ENCODE results near the gene ZNF385B.

The ZNF385B gene

GRCh38 chr2:179622112-179622511, 239.3 kb downstream of the ZNF385B start:
- Histone ChIP-seq H3K79me2 (ENCODE audit: control insufficient read depth, insufficient read depth, low read length, poor library complexity) (no peaks in the 10 kb centered on the region), H3K9ac (ENCODE audit: low read length) (no peak overlapping the region), H2BK120ac (ENCODE audit: insufficient read depth, low read length, poor library complexity) (no peak overlapping the region), H3K18ac (ENCODE audit: low read length) (no peak overlapping the region), H3K4me2 (ENCODE audit: low read length) (no peak overlapping the region), H3K27me3 (ENCODE audit: insufficient read depth, low read length) (no peaks in the 10 kb centered on the region), H3K14ac (ENCODE audit: low read length) (no peak overlapping the region), H3K79me1 (ENCODE audit: low read length) (no peaks in the 10 kb centered on the region), H4K8ac (ENCODE audit: low read depth, low read length) (no peak overlapping the region), H3K36me3 (ENCODE audit: control insufficient read depth in 1 of 2, insufficient read depth in 2 of 2, low read length in 2 of 2) (no peaks in the 10 kb centered on the region), H2AFZ (ENCODE audit: insufficient read depth, low read length, poor library complexity) (no peak overlapping the region), H3K27ac (ENCODE audit: low read depth, low read length) (no peak overlapping the region), H4K91ac (ENCODE audit: low read depth, low read length) (no peak overlapping the region), H2AK5ac (ENCODE audit: low read length) (no peak overlapping the region), H3K23ac (ENCODE audit: low read length) (no peak overlapping the region), H3K4me1 (ENCODE audit: control insufficient read depth in 1 of 2, insufficient read depth in 2 of 2, low read length in 2 of 2) (no peaks in the 10 kb centered on the region), H3K4me3 (ENCODE audit: low read depth, low read length) (no peak overlapping the region), H2BK5ac (ENCODE audit: low read depth, low read length, poor library complexity) (no peak overlapping the region), H4K12ac (ENCODE audit: low read depth, low read length) (no peak overlapping the region), H3K9me3 (ENCODE audit: insufficient read depth, low read depth, low read length) (no peaks in the 10 kb centered on the region), H3K4ac (ENCODE audit: low read depth, low read length) (no peak overlapping the region), H2BK12ac (ENCODE audit: low read length) (no peak overlapping the region)
- no CpG with 5 or more reads among the region's 1 CpG for WGBS (ENCODE audit: extremely low coverage, insufficient coverage, insufficient read length)
- DNase-seq: no peak

- Histone ChIP-seq H3K79me1 (ENCODE audit: low read length) (no peaks in the 10 kb centered on the region), H4K12ac (ENCODE audit: low read depth, low read length) (no peak overlapping the region), H3K4me2 (ENCODE audit: low read length) (no peak overlapping the region), H3K79me2 (ENCODE audit: control insufficient read depth, insufficient read depth, low read length, poor library complexity) (no peaks in the 10 kb centered on the region), H2AK5ac (ENCODE audit: low read length) (no peak overlapping the region), H3K18ac (ENCODE audit: low read length) (no peak overlapping the region), H3K14ac (ENCODE audit: low read length) (no peak overlapping the region), H2BK5ac (ENCODE audit: low read depth, low read length, poor library complexity) (no peak overlapping the region), H3K23ac (ENCODE audit: low read length) (no peak overlapping the region), H3K27me3 (ENCODE audit: insufficient read depth, low read length) (no peaks in the 10 kb centered on the region), H3K9ac (ENCODE audit: low read length) (no peak overlapping the region), H3K36me3 (ENCODE audit: control insufficient read depth in 1 of 2, insufficient read depth in 2 of 2, low read length in 2 of 2) (no peaks in the 10 kb centered on the region), H3K9me3 (ENCODE audit: insufficient read depth, low read depth, low read length) (no peaks in the 10 kb centered on the region), H3K27ac (ENCODE audit: low read depth, low read length) (no peak overlapping the region), H3K4me1 (ENCODE audit: control insufficient read depth in 1 of 2, insufficient read depth in 2 of 2, low read length in 2 of 2) (no peaks in the 10 kb centered on the region), H2BK12ac (ENCODE audit: low read length) (no peak overlapping the region), H4K8ac (ENCODE audit: low read depth, low read length) (no peak overlapping the region), H3K4me3 (ENCODE audit: low read depth, low read length) (no peak overlapping the region), H4K91ac (ENCODE audit: low read depth, low read length) (no peak overlapping the region), H2BK120ac (ENCODE audit: insufficient read depth, low read length, poor library complexity) (no peak overlapping the region), H2AFZ (ENCODE audit: insufficient read depth, low read length, poor library complexity) (no peak overlapping the region), H3K4ac (ENCODE audit: low read depth, low read length) (no peak overlapping the region)
- no peak for DNase-seq
- no CpG with 5 or more reads among the region's 1 CpG for WGBS (ENCODE audit: extremely low coverage, insufficient coverage, insufficient read length)
Observed at GRCh38 chr2:179619947-179620467, 241.4 kb downstream of the ZNF385B start.

GRCh38 chr2:179614121-179614520, 247.3 kb downstream of the ZNF385B start:
- Histone ChIP-seq H3K27ac (ENCODE audit: low read depth, low read length) (no peak overlapping the region), H4K12ac (ENCODE audit: low read depth, low read length) (no peak overlapping the region), H2BK12ac (ENCODE audit: low read length) (no peak overlapping the region), H3K4me1 (ENCODE audit: control insufficient read depth in 1 of 2, insufficient read depth in 2 of 2, low read length in 2 of 2) (peaks cover 6 to 13% of the 10 kb centered on the region in 2 experiments), H3K4me2 (ENCODE audit: low read length) (no peak overlapping the region), H3K4me3 (ENCODE audit: low read depth, low read length) (no peak overlapping the region), H3K18ac (ENCODE audit: low read length) (no peak overlapping the region), H3K9me3 (ENCODE audit: insufficient read depth, low read depth, low read length) (peaks cover 2% of the 10 kb centered on the region), H4K8ac (ENCODE audit: low read depth, low read length) (no peak overlapping the region), H2BK5ac (ENCODE audit: low read depth, low read length, poor library complexity) (no peak overlapping the region), H3K9ac (ENCODE audit: low read length) (no peak overlapping the region), H2BK120ac (ENCODE audit: insufficient read depth, low read length, poor library complexity) (no peak overlapping the region), H4K91ac (ENCODE audit: low read depth, low read length) (no peak overlapping the region), H2AFZ (ENCODE audit: insufficient read depth, low read length, poor library complexity) (no peak overlapping the region), H3K36me3 (ENCODE audit: control insufficient read depth in 1 of 2, insufficient read depth in 2 of 2, low read length in 2 of 2) (no peaks in the 10 kb centered on the region), H3K79me1 (ENCODE audit: low read length) (no peaks in the 10 kb centered on the region), H3K27me3 (ENCODE audit: insufficient read depth, low read length) (no peaks in the 10 kb centered on the region), H3K23ac (ENCODE audit: low read length) (no peak overlapping the region), H3K14ac (ENCODE audit: low read length) (no peak overlapping the region), H3K79me2 (ENCODE audit: control insufficient read depth, insufficient read depth, low read length, poor library complexity) (no peaks in the 10 kb centered on the region), H3K4ac (ENCODE audit: low read depth, low read length) (no peak overlapping the region), H2AK5ac (ENCODE audit: low read length) (no peak overlapping the region)
- peak in 1 of 2 donors; percentile 69 for DNase-seq
- WGBS (ENCODE audit: extremely low coverage, insufficient coverage, insufficient read length): no CpG with 5 or more reads among the region's 3 CpGs

- no peaks in the 10 kb centered on the region for H3K27me3 ChIP-seq (ENCODE audit: insufficient read depth, low read length)
- H3K4me2 ChIP-seq (ENCODE audit: low read length): no peak overlapping the region
- no peak overlapping the region for H3K4me3 ChIP-seq (ENCODE audit: low read depth, low read length)
- H2BK5ac ChIP-seq (ENCODE audit: low read depth, low read length, poor library complexity): no peak overlapping the region
- DNase-seq: peak; percentile 64 to 75
- no peak overlapping the region for H3K18ac ChIP-seq (ENCODE audit: low read length)
- H3K79me1 ChIP-seq (ENCODE audit: low read length): no peaks in the 10 kb centered on the region
- H2AK5ac ChIP-seq (ENCODE audit: low read length): no peak overlapping the region
- no peak overlapping the region for H4K91ac ChIP-seq (ENCODE audit: low read depth, low read length)
- H4K12ac ChIP-seq (ENCODE audit: low read depth, low read length): no peak overlapping the region
- H3K9ac ChIP-seq (ENCODE audit: low read length): no peak overlapping the region
- H4K8ac ChIP-seq (ENCODE audit: low read depth, low read length): no peak overlapping the region
- H3K9me3 ChIP-seq (ENCODE audit: insufficient read depth, low read depth, low read length): peaks cover 2% of the 10 kb centered on the region
- no peak overlapping the region for H2AFZ ChIP-seq (ENCODE audit: insufficient read depth, low read length, poor library complexity)
- H3K14ac ChIP-seq (ENCODE audit: low read length): no peak overlapping the region
- no peak overlapping the region for H3K4ac ChIP-seq (ENCODE audit: low read depth, low read length)
- no peak overlapping the region for H2BK120ac ChIP-seq (ENCODE audit: insufficient read depth, low read length, poor library complexity)
- H3K36me3 ChIP-seq (ENCODE audit: control insufficient read depth in 1 of 2, insufficient read depth in 2 of 2, low read length in 2 of 2): no peaks in the 10 kb centered on the region
- no peaks in the 10 kb centered on the region for H3K79me2 ChIP-seq (ENCODE audit: control insufficient read depth, insufficient read depth, low read length, poor library complexity)
- no peak overlapping the region for H2BK12ac ChIP-seq (ENCODE audit: low read length)
- H3K27ac ChIP-seq (ENCODE audit: low read depth, low read length): no peak overlapping the region
- peaks cover 6 to 13% of the 10 kb centered on the region in 2 experiments for H3K4me1 ChIP-seq (ENCODE audit: control insufficient read depth in 1 of 2, insufficient read depth in 2 of 2, low read length in 2 of 2)
- WGBS (ENCODE audit: extremely low coverage, insufficient coverage, insufficient read length): no CpG with 5 or more reads among the region's 4 CpGs
- H3K23ac ChIP-seq (ENCODE audit: low read length): no peak overlapping the region
Observed at GRCh38 chr2:179613701-179614100, 247.7 kb downstream of the ZNF385B start.
